ENCODE measurements around the gene HCFC2. TPM values are rescaled to one million over a fixed set of nuclear protein-coding genes. Genes with fewer than 3 reads are reported as not detected.
A peak's percentile ranks its signal among the peaks of the same experiment; 100 is the strongest.
"Not testable (repeated sequence)": the region's sequence is repeated elsewhere in the genome, so short reads cannot be mapped to it uniquely, and the experiment has no call there.

Gene HCFC2
- total and polyA plus RNA-seq, 4 donors: 9.1 to 32.3 (median 20.1) TPM

DNA sequence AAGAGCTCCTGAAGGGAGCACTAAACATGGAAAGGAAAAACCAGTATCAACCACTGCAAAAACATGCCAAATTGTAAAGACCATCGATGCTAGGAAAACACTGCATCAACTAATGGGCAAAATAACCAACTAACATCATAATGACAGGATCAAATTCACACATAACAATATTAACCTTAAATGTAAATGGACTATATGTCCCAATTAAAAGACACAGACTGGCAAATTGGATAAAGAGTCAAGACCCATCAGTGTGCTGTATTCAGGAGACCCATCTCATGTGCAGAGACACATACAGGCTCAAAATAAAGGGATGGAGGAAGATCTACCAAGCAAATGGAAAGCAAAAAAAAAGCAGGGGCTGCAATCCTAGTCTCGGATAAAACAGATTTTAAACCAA, 28.2 kb upstream of the HCFC2 start:
- H3K36me3 ChIP-seq (ENCODE audit: control insufficient read depth in 1 of 2, insufficient read depth in 2 of 2, low read length in 1 of 2); DNase-seq; intact Hi-C loops (cut with DNase I); H3K27ac ChIP-seq (ENCODE audit: low read depth in 1 of 2, low read length in 2 of 2); H3K4me3 ChIP-seq (ENCODE audit: low read length in 2 of 2); H3K27me3 ChIP-seq (ENCODE audit: control insufficient read depth in 1 of 2, insufficient read depth in 2 of 2, low read length in 1 of 2); H3K9me3 ChIP-seq (ENCODE audit: control insufficient read depth, low read length); H3K4me1 ChIP-seq (ENCODE audit: control insufficient read depth in 1 of 2, insufficient read depth in 2 of 2, low read length in 2 of 2); ATAC-seq (ENCODE audit: low FRiP score): not testable (repeated sequence)
- WGBS, 2 donors: 87 to 95% methylated on average over 2 of the region's 2 CpGs

DNA sequence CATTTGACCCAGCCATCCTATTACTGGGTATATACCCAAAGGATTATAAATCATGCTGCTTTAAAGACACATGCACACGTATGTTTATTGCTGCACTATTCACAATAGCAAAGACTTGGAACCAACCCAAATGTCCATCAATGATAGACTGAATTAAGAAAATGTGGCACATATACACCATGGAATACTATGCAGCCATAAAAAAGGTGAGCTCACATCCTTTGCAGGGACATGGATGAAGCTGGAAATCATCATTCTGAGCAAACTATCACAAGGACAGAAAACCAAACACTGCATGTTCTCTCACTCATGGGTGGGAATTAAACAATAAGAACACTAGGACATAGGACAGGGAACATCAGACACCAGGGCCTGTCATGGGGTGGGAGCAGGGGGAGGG, 24.6 kb upstream of the HCFC2 start:
- not testable (repeated sequence) for DNase-seq; H3K9me3 ChIP-seq (ENCODE audit: control insufficient read depth, low read length); H3K36me3 ChIP-seq (ENCODE audit: control insufficient read depth in 1 of 2, insufficient read depth in 2 of 2, low read length in 1 of 2); H3K4me3 ChIP-seq (ENCODE audit: low read length in 2 of 2); H3K27me3 ChIP-seq (ENCODE audit: control insufficient read depth in 1 of 2, insufficient read depth in 2 of 2, low read length in 1 of 2); H3K4me1 ChIP-seq (ENCODE audit: control insufficient read depth in 1 of 2, insufficient read depth in 2 of 2, low read length in 2 of 2); ATAC-seq (ENCODE audit: low FRiP score); H3K27ac ChIP-seq (ENCODE audit: low read depth in 1 of 2, low read length in 2 of 2)
- intact Hi-C loops (cut with DNase I): loop anchor here in 1 of 2 donors (10.0 kb wide), 1 partner anchor 75 kb away; the partner anchor contains the start of gene TDG
- WGBS, 2 donors: 93 to 95% methylated on average over 1 of the region's 1 CpG

DNA sequence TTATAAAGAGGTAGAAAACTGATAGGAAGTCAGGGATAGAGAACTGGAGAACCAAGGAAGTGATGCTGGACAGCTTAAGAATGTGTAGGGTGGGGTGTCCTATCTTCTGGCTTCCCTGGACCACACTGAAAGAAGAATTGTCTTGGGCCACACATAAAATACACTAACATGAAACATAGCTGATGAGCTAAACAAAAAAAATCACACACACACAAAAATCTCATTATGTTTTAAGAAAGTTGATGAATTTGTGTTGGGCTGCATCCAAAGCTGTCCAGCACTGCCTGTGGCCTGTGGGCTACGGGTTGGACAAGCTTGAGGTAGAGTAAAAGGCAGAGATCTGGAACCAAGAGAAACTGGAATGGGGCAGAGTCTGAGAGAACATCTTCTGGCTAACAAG, 21.8 kb upstream of the HCFC2 start:
- Histone ChIP-seq H3K36me3 (ENCODE audit: control insufficient read depth in 1 of 2, insufficient read depth in 2 of 2, low read length in 1 of 2) (no peaks in the 10 kb centered on the region), H3K27me3 (ENCODE audit: control insufficient read depth in 1 of 2, insufficient read depth in 2 of 2, low read length in 1 of 2) (no peaks in the 10 kb centered on the region), H3K9me3 (ENCODE audit: control insufficient read depth, low read length) (no peaks in the 10 kb centered on the region), H3K4me3 (ENCODE audit: low read length in 2 of 2) (no peak overlapping the region), H3K4me1 (ENCODE audit: control insufficient read depth in 1 of 2, insufficient read depth in 2 of 2, low read length in 2 of 2) (peaks cover 0 to 7% of the 10 kb centered on the region in 2 donors), H3K27ac (ENCODE audit: low read depth in 1 of 2, low read length in 2 of 2) (no peak overlapping the region)
- ATAC-seq (ENCODE audit: low FRiP score) (no peak), DNase-seq (no peak)
- intact Hi-C loops (cut with DNase I): loop anchor here in 1 of 2 donors (10.0 kb wide), 1 partner anchor 78 kb away; the partner anchor contains the start of gene TDG
- WGBS, 2 donors: 5 to 37% methylated on average over 1 of the region's 1 CpG

DNA sequence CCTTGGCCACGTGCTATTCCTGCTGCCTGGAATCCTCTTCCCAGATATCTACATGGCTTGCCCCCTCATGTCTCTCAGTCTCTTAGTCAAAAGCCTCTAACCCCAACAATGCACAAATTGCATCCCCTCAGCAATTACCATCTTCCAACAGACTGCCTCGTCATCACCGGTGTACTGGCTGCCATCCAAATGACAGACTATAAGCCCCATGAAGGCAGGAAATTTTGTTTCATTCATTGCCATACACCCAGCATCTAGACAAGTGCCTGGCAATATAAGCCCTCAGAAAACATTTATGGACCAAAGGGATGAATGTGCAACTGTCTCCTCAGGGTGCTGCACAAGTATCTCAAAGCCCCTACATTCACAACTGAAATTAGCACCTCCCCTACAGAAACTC, 20.2 kb upstream of the HCFC2 start:
- no peaks in the 10 kb centered on the region for H3K9me3 ChIP-seq (ENCODE audit: control insufficient read depth, low read length)
- WGBS, 2 donors: 91 to 93% methylated on average over 3 of the region's 3 CpGs
- H3K4me1 ChIP-seq (ENCODE audit: control insufficient read depth in 1 of 2, insufficient read depth in 2 of 2, low read length in 2 of 2): peaks cover 0 to 7% of the 10 kb centered on the region in 2 donors
- no peak overlapping the region for H3K27ac ChIP-seq (ENCODE audit: low read depth in 1 of 2, low read length in 2 of 2)
- no peak overlapping the region for H3K4me3 ChIP-seq (ENCODE audit: low read length in 2 of 2)
- intact Hi-C loops (cut with DNase I): loop anchor here in 1 of 2 donors (10.0 kb wide), 1 partner anchor 79 kb away; the partner anchor contains the start of gene TDG
- H3K36me3 ChIP-seq (ENCODE audit: control insufficient read depth in 1 of 2, insufficient read depth in 2 of 2, low read length in 1 of 2): no peaks in the 10 kb centered on the region
- H3K27me3 ChIP-seq (ENCODE audit: control insufficient read depth in 1 of 2, insufficient read depth in 2 of 2, low read length in 1 of 2): no peaks in the 10 kb centered on the region
- ATAC-seq (ENCODE audit: low FRiP score) (no peak), DNase-seq (no peak)

DNA sequence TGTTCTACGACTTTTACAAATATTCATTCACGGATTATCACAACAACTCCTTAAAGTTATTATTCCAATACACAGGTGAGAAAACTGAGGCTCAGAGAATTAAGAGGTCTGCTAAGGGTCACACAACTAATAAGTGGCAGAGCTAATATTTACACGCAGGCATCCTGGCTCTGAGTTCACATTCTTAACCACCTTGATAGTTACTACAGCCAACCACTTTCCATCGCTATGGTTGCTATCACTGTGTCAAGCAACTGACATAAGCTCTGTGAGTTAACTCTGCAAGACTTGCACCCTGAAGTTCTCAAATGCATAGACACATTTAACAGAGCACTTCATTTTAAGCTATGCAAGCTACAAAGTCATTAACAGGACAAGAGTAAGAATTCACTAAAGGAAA, 18.0 kb upstream of the HCFC2 start:
- no peaks in the 10 kb centered on the region for H3K27me3 ChIP-seq (ENCODE audit: control insufficient read depth in 1 of 2, insufficient read depth in 2 of 2, low read length in 1 of 2)
- no peaks in the 10 kb centered on the region for H3K9me3 ChIP-seq (ENCODE audit: control insufficient read depth, low read length)
- no peaks in the 10 kb centered on the region for H3K36me3 ChIP-seq (ENCODE audit: control insufficient read depth in 1 of 2, insufficient read depth in 2 of 2, low read length in 1 of 2)
- H3K27ac ChIP-seq (ENCODE audit: low read depth in 1 of 2, low read length in 2 of 2): peak overlapping the region in 1 of 2 donors; percentile 23
- WGBS, 2 donors: 63 to 64% methylated on average over 4 of the region's 4 CpGs
- DNase-seq (no peak), ATAC-seq (ENCODE audit: low FRiP score) (no peak)
- H3K4me3 ChIP-seq (ENCODE audit: low read length in 2 of 2): no peak overlapping the region
- intact Hi-C loops (cut with DNase I): loop anchor here in 1 of 2 donors (10.0 kb wide), 1 partner anchor 82 kb away; the partner anchor contains the start of gene TDG
- peaks cover 0 to 7% of the 10 kb centered on the region in 2 donors for H3K4me1 ChIP-seq (ENCODE audit: control insufficient read depth in 1 of 2, insufficient read depth in 2 of 2, low read length in 2 of 2)

DNA sequence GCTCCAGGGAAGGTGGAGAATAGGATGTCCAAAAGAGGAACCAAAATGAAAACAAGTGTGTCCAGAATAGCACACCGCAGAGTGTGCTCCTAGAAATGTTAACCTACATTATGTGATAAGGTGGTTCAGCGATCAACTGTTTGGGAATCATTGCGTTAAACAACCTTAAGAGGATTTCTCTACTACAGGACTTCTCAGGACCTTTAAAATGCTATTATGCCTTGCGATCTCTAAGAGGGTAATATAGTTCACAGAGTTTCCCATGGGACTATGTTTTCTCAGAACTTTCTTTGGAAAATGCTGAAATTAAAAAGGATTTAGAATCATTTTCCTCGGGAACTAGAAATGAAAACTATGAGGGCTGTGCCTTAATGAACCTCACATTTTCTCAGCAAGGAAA, 16.2 kb upstream of the HCFC2 start:
- no peaks in the 10 kb centered on the region for H3K9me3 ChIP-seq (ENCODE audit: control insufficient read depth, low read length)
- no peak overlapping the region for H3K27ac ChIP-seq (ENCODE audit: low read depth in 1 of 2, low read length in 2 of 2)
- peak overlapping the region in 1 of 2 donors; percentile 74 for H3K4me3 ChIP-seq (ENCODE audit: low read length in 2 of 2)
- H3K27me3 ChIP-seq (ENCODE audit: control insufficient read depth in 1 of 2, insufficient read depth in 2 of 2, low read length in 1 of 2): no peaks in the 10 kb centered on the region
- ATAC-seq (ENCODE audit: low FRiP score) (no peak), DNase-seq (no peak)
- intact Hi-C loops (cut with DNase I): loop anchor here in 1 of 2 donors (10.0 kb wide), 1 partner anchor 83 kb away; the partner anchor contains the start of gene TDG
- H3K4me1 ChIP-seq (ENCODE audit: control insufficient read depth in 1 of 2, insufficient read depth in 2 of 2, low read length in 2 of 2): peaks cover 0 to 7% of the 10 kb centered on the region in 2 donors
- H3K36me3 ChIP-seq (ENCODE audit: control insufficient read depth in 1 of 2, insufficient read depth in 2 of 2, low read length in 1 of 2): no peaks in the 10 kb centered on the region
- 42% methylated on average over 5 of the region's 5 CpGs for WGBS, 2 donors

DNA sequence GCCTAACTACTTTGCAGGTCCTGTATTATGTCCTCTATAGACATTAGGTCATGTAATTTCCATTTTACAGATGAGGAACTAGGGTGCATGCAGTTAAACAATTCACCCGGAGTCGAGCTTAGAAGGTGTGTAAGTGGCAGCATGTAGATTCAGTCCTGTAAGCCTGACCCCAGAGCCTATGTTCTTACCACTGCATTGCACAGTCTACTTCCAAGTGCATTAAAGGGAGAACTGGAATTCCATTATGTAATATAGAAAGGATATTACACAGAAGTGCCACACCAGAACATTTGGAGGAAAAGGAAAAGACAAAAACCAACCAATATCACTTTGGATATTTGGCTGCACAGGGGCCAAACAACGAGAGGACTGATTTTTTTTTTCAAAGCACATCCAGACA, 15.5 kb upstream of the HCFC2 start:
- no peaks in the 10 kb centered on the region for H3K9me3 ChIP-seq (ENCODE audit: control insufficient read depth, low read length)
- DNase-seq (no peak), ATAC-seq (ENCODE audit: low FRiP score) (no peak)
- peak overlapping the region; percentile 44 to 74 for H3K4me3 ChIP-seq (ENCODE audit: low read length in 2 of 2)
- H3K27me3 ChIP-seq (ENCODE audit: control insufficient read depth in 1 of 2, insufficient read depth in 2 of 2, low read length in 1 of 2): no peaks in the 10 kb centered on the region
- peaks cover 0 to 7% of the 10 kb centered on the region in 2 donors for H3K4me1 ChIP-seq (ENCODE audit: control insufficient read depth in 1 of 2, insufficient read depth in 2 of 2, low read length in 2 of 2)
- H3K36me3 ChIP-seq (ENCODE audit: control insufficient read depth in 1 of 2, insufficient read depth in 2 of 2, low read length in 1 of 2): no peaks in the 10 kb centered on the region
- WGBS, 2 donors: 5% methylated on average over 3 of the region's 3 CpGs
- intact Hi-C loops (cut with DNase I): loop anchor here in 1 of 2 donors (10.0 kb wide), 1 partner anchor 84 kb away; the partner anchor contains the start of gene TDG
- peak overlapping the region; percentile 30 to 60 for H3K27ac ChIP-seq (ENCODE audit: low read depth in 1 of 2, low read length in 2 of 2)

DNA sequence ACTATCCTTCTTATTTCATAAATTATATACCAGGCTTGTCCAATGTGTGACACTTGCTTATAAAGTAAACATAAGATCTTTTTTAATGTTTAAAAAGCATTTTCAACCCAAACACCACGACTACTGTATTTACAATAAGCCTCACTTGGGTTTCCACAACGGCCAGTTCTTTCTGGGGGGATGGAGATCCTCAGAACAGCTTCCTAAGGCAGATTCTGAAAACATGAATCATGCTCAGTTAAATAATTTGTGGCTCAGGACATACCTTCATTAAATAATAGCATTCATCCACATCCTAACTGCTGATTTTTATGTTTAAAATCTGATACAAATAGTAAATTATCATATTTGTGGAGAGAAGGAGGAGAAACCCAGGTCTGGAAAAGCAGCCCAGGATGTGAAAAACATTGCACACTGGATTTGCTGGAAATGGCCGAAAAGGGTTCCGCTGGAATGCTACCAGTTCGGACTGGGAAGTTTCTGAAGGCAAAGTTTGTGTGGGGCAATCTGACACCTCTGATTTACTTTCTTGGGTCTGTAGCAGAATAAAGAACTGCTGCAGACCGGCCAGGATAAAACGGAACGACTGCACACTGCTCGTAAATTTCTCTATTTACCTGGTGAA, 14.9 kb upstream of the HCFC2 start:
- DNase-seq (no peak), ATAC-seq (ENCODE audit: low FRiP score) (peak; percentile 60)
- 2 to 4% methylated on average over 9 of the region's 9 CpGs for WGBS, 2 donors
- no peaks in the 10 kb centered on the region for H3K9me3 ChIP-seq (ENCODE audit: control insufficient read depth, low read length)
- no peaks in the 10 kb centered on the region for H3K27me3 ChIP-seq (ENCODE audit: control insufficient read depth in 1 of 2, insufficient read depth in 2 of 2, low read length in 1 of 2)
- intact Hi-C loops (cut with DNase I): loop anchor here in 1 of 2 donors (10.0 kb wide), 1 partner anchor 85 kb away; the partner anchor contains the start of gene TDG
- no peaks in the 10 kb centered on the region for H3K36me3 ChIP-seq (ENCODE audit: control insufficient read depth in 1 of 2, insufficient read depth in 2 of 2, low read length in 1 of 2)
- H3K4me3 ChIP-seq (ENCODE audit: low read length in 2 of 2): peak overlapping the region; percentile 44 to 74
- H3K27ac ChIP-seq (ENCODE audit: low read depth in 1 of 2, low read length in 2 of 2): peak overlapping the region; percentile 58
- H3K4me1 ChIP-seq (ENCODE audit: control insufficient read depth in 1 of 2, insufficient read depth in 2 of 2, low read length in 2 of 2): peaks cover 0 to 7% of the 10 kb centered on the region in 2 donors

DNA sequence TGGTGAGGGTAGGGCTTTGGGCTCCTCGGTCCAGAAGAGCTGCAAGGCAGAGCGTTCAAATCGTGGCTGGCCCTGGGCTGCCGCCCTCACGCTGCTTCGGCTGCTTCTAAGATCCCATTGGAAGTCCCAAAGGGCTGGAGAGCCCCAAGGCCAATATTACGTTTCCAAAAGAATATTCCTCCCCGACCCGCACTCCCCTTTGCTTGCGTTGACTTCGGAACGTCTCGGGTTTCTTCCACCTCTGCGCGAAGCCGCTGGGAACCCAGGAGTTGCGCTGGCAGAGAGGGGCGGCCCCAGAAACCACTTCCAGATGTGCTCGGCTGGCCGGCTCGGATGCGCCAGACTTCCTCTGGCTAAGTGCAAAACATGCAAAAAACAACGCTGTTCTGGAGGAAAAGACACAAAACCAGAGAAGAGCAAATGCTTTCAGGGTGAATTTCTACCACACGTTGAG, 14.4 kb upstream of the HCFC2 start, which contains the start of gene GLT8D2:
TSS of gene GLT8D2 (minus strand) at position 285 of the 454 bp plus-strand sequence. CDS start 30,539 bp downstream, outside the sequence.
- H3K27ac ChIP-seq (ENCODE audit: low read depth in 1 of 2, low read length in 2 of 2): peak within 1 kb of the TSS; percentile 58 to 60
- ATAC-seq (ENCODE audit: low FRiP score): peak; percentile 85
- no peaks in the 10 kb centered on the region for H3K9me3 ChIP-seq (ENCODE audit: control insufficient read depth, low read length)
- 0 to 1% methylated on average over 24 of the region's 24 CpGs for WGBS, 2 donors
- no peaks in the 10 kb centered on the region for H3K36me3 ChIP-seq (ENCODE audit: control insufficient read depth in 1 of 2, insufficient read depth in 2 of 2, low read length in 1 of 2)
- intact Hi-C loops (cut with DNase I): loop anchor here in 1 of 2 donors (10.0 kb wide), 1 partner anchor 85 kb away; the partner anchor contains the start of gene TDG
- peaks cover 0 to 6% of the 10 kb centered on the region in 2 donors for H3K4me1 ChIP-seq (ENCODE audit: control insufficient read depth in 1 of 2, insufficient read depth in 2 of 2, low read length in 2 of 2)
- no peaks in the 10 kb centered on the region for H3K27me3 ChIP-seq (ENCODE audit: control insufficient read depth in 1 of 2, insufficient read depth in 2 of 2, low read length in 1 of 2)
- DNase-seq: peak; percentile 75 to 86
- H3K4me3 ChIP-seq (ENCODE audit: low read length in 2 of 2): peak within 1 kb of the TSS; percentile 44 to 74

Measured in aorta (tissue), 5 donors.